Lung (tissue), 12 donors: ENCODE data around the gene GBF1. TPM values are rescaled to one million over a fixed set of nuclear protein-coding genes. Genes with fewer than 3 reads are reported as not detected.
A peak's percentile ranks its signal among the peaks of the same experiment; 100 is the strongest.

Experiments
- ATAC-seq: fragments of 200-7000 bp; cut with Tn5 transposase; one replicate; pipeline ENCODE4 v1.9.1; 2020; ENCODE audit warnings: moderate number of reproducible peaks; ENCODE audit not compliant: insufficient read depth, low FRiP score
- DNase-seq, 3 donors: peaks; one replicate each; pipeline ENCODE4 v3.0.0-alpha.2; 2013 to 2017
- H3K27ac ChIP-seq, 2 donors: one replicate each; pipeline ENCODE4 v1.5.1; 2013; ENCODE audit warnings: mild to moderate bottlenecking in 2 of 2, moderate library complexity in 2 of 2, control low read depth in 1 of 2, inconsistent platforms in 1 of 2, low read depth in 1 of 2, low read length in 1 of 2
- H3K27me3 ChIP-seq, 3 donors: one replicate each; pipeline ENCODE4 v1.5.1; 2013; ENCODE audit warnings: low read length in 2 of 3; ENCODE audit not compliant: control insufficient read depth in 3 of 3, insufficient read depth in 3 of 3
- H3K36me3 ChIP-seq, 4 donors: one replicate each; pipeline ENCODE4 v1.5.1; 2013; ENCODE audit warnings: low read length in 4 of 4, mild to moderate bottlenecking in 1 of 4, moderate library complexity in 1 of 4; ENCODE audit not compliant: control insufficient read depth in 4 of 4, insufficient read depth in 4 of 4
- H3K4me1 ChIP-seq, 5 donors: one replicate each; pipeline ENCODE4 v1.5.1; 2013; ENCODE audit warnings: low read length in 5 of 5, mild to moderate bottlenecking in 2 of 5, moderate library complexity in 1 of 5; ENCODE audit not compliant: control insufficient read depth in 5 of 5, insufficient read depth in 5 of 5
- H3K4me3 ChIP-seq: one replicate; pipeline ENCODE4 v1.5.1; 2013; ENCODE audit warnings: mild to moderate bottlenecking, control low read depth, moderate library complexity
- H3K9ac ChIP-seq, 2 donors: one replicate each; pipeline ENCODE4 v1.5.1; 2013; ENCODE audit warnings: low read length in 2 of 2, control low read depth in 1 of 2; ENCODE audit not compliant: insufficient read depth in 1 of 2
- H3K9me3 ChIP-seq, 4 donors: one replicate each; pipeline ENCODE4 v1.5.1; 2013; ENCODE audit warnings: low read length in 3 of 4, mild to moderate bottlenecking in 1 of 4, moderate library complexity in 1 of 4; ENCODE audit not compliant: control insufficient read depth in 4 of 4, insufficient read depth in 3 of 4
- CTCF ChIP-seq: IDR thresholded peaks from 2 replicates; pipeline ENCODE4 v1.5.1; 2012; ENCODE audit warnings: mild to moderate bottlenecking; ENCODE audit errors: control extremely low read depth, extremely low read depth
- WGBS, 2 donors: extraction: QIAGEN DNeasy Blood & Tissue Kit; methylation state at CpG; one replicate each; pipeline ENCODE4 v1.1.7; 2013; 5-methylcytosine and 5-hydroxymethylcytosine counted together
- polyA plus RNA-seq, 2 donors: library from polyadenylated mRNA; stranded (reverse); fragments of 200-250 nt; gene quantifications; one replicate each; pipeline ENCODE4 v1.2.1, GENCODE V29; 2013
- total RNA-seq, 2 donors: library from RNA; depleted of rRNA in 1 of 2; stranded (reverse); fragments of >200 nt in 1 of 2; gene quantifications; one replicate each; pipeline ENCODE4 v1.2.1, GENCODE V29; 2014 to 2021
- donor health status: control.
- donor health status: control.
- donor health status: Bipolar disorder and iron deficiency.
- donor health status: healthy.
- donor health status: DM: yes; HTN: yes; CAD: no.

Gene GBF1
- total and polyA plus RNA-seq, 4 donors: 11.6 to 48.5 (median 25.4) TPM

- WGBS, 2 donors: 20 to 31% methylated on average over 7 of the region's 7 CpGs
- H3K4me1 ChIP-seq: peaks cover 0 to 35% (median 7%) of the 10 kb centered on the region in 5 donors
- no peak overlapping the region for H3K27ac ChIP-seq
- H3K4me3 ChIP-seq: no peak overlapping the region
- no peak for TF ChIP-seq CTCF
- no peak overlapping the region for H3K9ac ChIP-seq
- H3K36me3 ChIP-seq: peaks cover 0 to 5% (median 0%) of the 10 kb centered on the region in 4 donors
- DNase-seq: no peak
- H3K9me3 ChIP-seq: no peaks in the 10 kb centered on the region
- ATAC-seq: no peak
- peaks cover 0 to 24% (median 5%) of the 10 kb centered on the region in 3 donors for H3K27me3 ChIP-seq
Observed at GRCh38 chr10:102242118-102242485, 3.2 kb upstream of the GBF1 start.

GRCh38 chr10:102243309-102243708 is 2.0 kb upstream of the GBF1 start:
- WGBS, 2 donors: 70 to 84% methylated on average over 2 of the region's 2 CpGs
- peaks cover 0 to 5% (median 0%) of the 10 kb centered on the region in 4 donors for H3K36me3 ChIP-seq
- TF ChIP-seq CTCF: no peak
- no peak overlapping the region for H3K4me3 ChIP-seq
- H3K27me3 ChIP-seq: peaks cover 0 to 20% (median 5%) of the 10 kb centered on the region in 3 donors
- ATAC-seq (no peak), DNase-seq (no peak)
- H3K27ac ChIP-seq: no peak overlapping the region
- no peaks in the 10 kb centered on the region for H3K9me3 ChIP-seq
- H3K9ac ChIP-seq: no peak overlapping the region
- H3K4me1 ChIP-seq: peaks cover 0 to 46% (median 9%) of the 10 kb centered on the region in 5 donors

GRCh38 chr10:102245932-102246251 is 560 bp downstream of the GBF1 start:
- H3K27ac ChIP-seq: peak overlapping the region; percentile 90 to 95
- peaks cover 0 to 37% (median 11%) of the 10 kb centered on the region in 5 donors for H3K4me1 ChIP-seq
- H3K9ac ChIP-seq: peak overlapping the region; percentile 71 to 80
- no peaks in the 10 kb centered on the region for H3K27me3 ChIP-seq
- H3K36me3 ChIP-seq: peaks cover 0 to 5% (median 1%) of the 10 kb centered on the region in 4 donors
- no peak for TF ChIP-seq CTCF
- H3K4me3 ChIP-seq: peak overlapping the region; percentile 98
- ATAC-seq (no peak), DNase-seq (no peak)
- WGBS, 2 donors: 0 to 1% methylated on average over 4 of the region's 4 CpGs
- H3K9me3 ChIP-seq: no peaks in the 10 kb centered on the region

GRCh38 chr10:102246261-102246660 is 929 bp downstream of the GBF1 start:
- H3K36me3 ChIP-seq: peaks cover 0 to 5% (median 1%) of the 10 kb centered on the region in 4 donors

More at GRCh38 chr10:102246261-102246660, 929 bp downstream of the GBF1 start:
- TF ChIP-seq CTCF: no peak
- DNase-seq (no peak), ATAC-seq (no peak)
- H3K27me3 ChIP-seq: no peaks in the 10 kb centered on the region
- H3K9me3 ChIP-seq: no peaks in the 10 kb centered on the region
- H3K4me3 ChIP-seq: peak overlapping the region; percentile 98
- H3K9ac ChIP-seq: peak overlapping the region; percentile 71 to 80
- WGBS, 2 donors: 24 to 31% methylated on average over 3 of the region's 3 CpGs
- peaks cover 0 to 34% (median 11%) of the 10 kb centered on the region in 5 donors for H3K4me1 ChIP-seq
- peak overlapping the region in 1 of 2 donors; percentile 90 for H3K27ac ChIP-seq
